Suppressor macrophage treated with lipopolysaccharide for 1 hour (primary cell): ENCODE data around the gene KLHDC7B.

Source experiments
- DNase-seq, 3 donors: peaks; one replicate each; pipeline ENCODE4 v3.0.0-alpha.2; 2020 to 2022

KLHDC7B gene

GRCh38 chr22:50529897-50530579 lies 15.7 kb upstream of the KLHDC7B start, which contains the start of gene TYMP:
TSS of gene TYMP (minus strand) at chr22:50530012. CDS start at chr22:50529709, 303 bp downstream.
- DNase-seq = peak; percentile 91 to 97 (median 93)

- DNase-seq = no peak
These were observed 15.2 kb upstream of the KLHDC7B start for GRCh38 chr22:50530580-50530876.

GRCh38 chr22:50530877-50531545 lies 14.7 kb upstream of the KLHDC7B start:
- peak; percentile 92 to 96 (median 94) for DNase-seq

GRCh38 chr22:50531546-50531961 lies 14.1 kb upstream of the KLHDC7B start:
- peak; percentile 72 to 87 (median 72) for DNase-seq

- peak; percentile 53 to 79 (median 59) for DNase-seq
These were observed 13.6 kb upstream of the KLHDC7B start for GRCh38 chr22:50531962-50532674.

GRCh38 chr22:50532824-50533796 lies 12.6 kb upstream of the KLHDC7B start:
- peak; percentile 39 to 75 (median 53) for DNase-seq

GRCh38 chr22:50533856-50534711 lies 11.6 kb upstream of the KLHDC7B start:
- peak; percentile 67 to 82 (median 77) for DNase-seq

GRCh38 chr22:50535113-50535512 lies 10.6 kb upstream of the KLHDC7B start:
- DNase-seq = no peak

GRCh38 chr22:50536226-50536625 lies 9.5 kb upstream of the KLHDC7B start:
- no peak for DNase-seq

- DNase-seq = peak in 2 of 3 donors; percentile 24 to 42
These were observed 7.9 kb upstream of the KLHDC7B start for GRCh38 chr22:50537765-50538164.

- peak; percentile 34 to 42 (median 39) for DNase-seq
These were observed 5.3 kb upstream of the KLHDC7B start for GRCh38 chr22:50540381-50540780.

- peak; percentile 90 to 98 (median 95) for DNase-seq
These were observed 4.1 kb upstream of the KLHDC7B start for GRCh38 chr22:50541667-50542026.

- DNase-seq = peak; percentile 92 to 97 (median 92)
These were observed 3.2 kb upstream of the KLHDC7B start for GRCh38 chr22:50542416-50542927.

- peak; percentile 86 to 92 (median 89) for DNase-seq
These were observed 1.5 kb upstream of the KLHDC7B start for GRCh38 chr22:50544078-50544745.

GRCh38 chr22:50544746-50545253 lies 899 bp upstream of the KLHDC7B start:
- DNase-seq = peak in 2 of 3 donors; percentile 20 to 39

- peak in 1 of 3 donors; percentile 13 for DNase-seq
These were observed 895 bp downstream of the KLHDC7B start for GRCh38 chr22:50546326-50547262.

- DNase-seq = peak in 1 of 3 donors; percentile 15
These were observed 1.7 kb downstream of the KLHDC7B start for GRCh38 chr22:50547263-50547985.
